HepG2 (cell line): ENCODE results near the gene PSIP1. TPM values are rescaled to one million over a fixed set of nuclear protein-coding genes. Genes with fewer than 3 reads are reported as not detected.
A peak's percentile ranks its signal among the peaks of the same experiment; 100 is the strongest.

ENCODE experiments used
- BRD4 ChIP-seq: sonication (generic); formaldehyde crosslinking; IDR thresholded peaks from 2 replicates; pipeline ENCODE4 v1.4.0; 2020; ENCODE audit warnings: missing genetic modification reagents
- CBX2 ChIP-seq, 2 experiments: fragments of 200-600 bp in 1 of 2; sonication (generic); formaldehyde crosslinking in 1 of 2; IDR thresholded peaks; 2 replicates each; pipeline versions ENCODE4 v1.7.0 to v1.8.1; 2018 to 2022; ENCODE audit warnings: low read depth in 2 of 2, low read length in 1 of 2, mild to moderate bottlenecking in 1 of 2, missing genetic modification reagents in 1 of 2
- CREBL2 ChIP-seq: sonication (generic); formaldehyde crosslinking; IDR thresholded peaks from 2 replicates; pipeline ENCODE4 v1.8.1; 2023; ENCODE audit warnings: missing genetic modification reagents, mild to moderate bottlenecking, borderline replicate concordance
- HNF1B ChIP-seq: sonication (generic); formaldehyde crosslinking; IDR thresholded peaks from 2 replicates; pipeline ENCODE4 v1.5.1; 2020; ENCODE audit warnings: mild to moderate bottlenecking, moderate library complexity, missing genetic modification reagents
- HOXD1 ChIP-seq: sonication (generic); formaldehyde crosslinking; IDR thresholded peaks from 2 replicates; pipeline ENCODE4 v1.5.0; 2020; ENCODE audit warnings: missing genetic modification reagents
- JUND ChIP-seq: sonication (generic); formaldehyde crosslinking; IDR thresholded peaks from 2 replicates; pipeline ENCODE4 v1.8.0; 2022; ENCODE audit warnings: mild to moderate bottlenecking, missing genetic modification reagents
- KAT8 ChIP-seq: IDR thresholded peaks from 2 replicates; pipeline ENCODE4 v1.6.1; 2016; ENCODE audit warnings: missing genetic modification reagents, missing compliant biosample characterization
- MAFF ChIP-seq: IDR thresholded peaks from 2 replicates; pipeline ENCODE4 v1.6.1; 2011; ENCODE audit warnings: low read depth, low read length, improper control_type of control experiment
- MBD4 ChIP-seq: IDR thresholded peaks from 2 replicates; pipeline ENCODE4 v1.6.1; 2012; ENCODE audit warnings: low read length, inconsistent platforms, borderline replicate concordance
- MIXL1 ChIP-seq: IDR thresholded peaks from 2 replicates; pipeline ENCODE4 v1.6.1; 2016
- NFAT5 ChIP-seq: sonication (generic); formaldehyde crosslinking; IDR thresholded peaks from 2 replicates; pipeline ENCODE4 v1.4.0; 2020; ENCODE audit warnings: missing genetic modification reagents
- PHB2 ChIP-seq: fragments of 450-650 bp; IDR thresholded peaks from 2 replicates; pipeline ENCODE4 v1.6.1; 2018; ENCODE audit not compliant: partially characterized antibody
- TRAFD1 ChIP-seq: sonication (generic); formaldehyde crosslinking; IDR thresholded peaks from 2 replicates; pipeline ENCODE4 v1.5.1; 2020; ENCODE audit warnings: missing genetic modification reagents, mild to moderate bottlenecking, borderline replicate concordance
- ZFP82 ChIP-seq: sonication (generic); formaldehyde crosslinking; IDR thresholded peaks from 2 replicates; pipeline ENCODE4 v1.5.1; 2020; ENCODE audit warnings: mild to moderate bottlenecking, missing genetic modification reagents, borderline replicate concordance
- ZNF121 ChIP-seq: sonication (generic); formaldehyde crosslinking; IDR thresholded peaks from 2 replicates; pipeline ENCODE4 v1.5.0; 2020; ENCODE audit warnings: mild to moderate bottlenecking, missing genetic modification reagents
- ZNF251 ChIP-seq: sonication (generic); formaldehyde crosslinking; IDR thresholded peaks from 2 replicates; pipeline ENCODE4 v1.9.0; 2021; ENCODE audit warnings: mild to moderate bottlenecking, missing genetic modification reagents
- ZNF660 ChIP-seq: sonication (generic); formaldehyde crosslinking; IDR thresholded peaks from 2 replicates; pipeline ENCODE4 v1.5.1; 2020; ENCODE audit warnings: mild to moderate bottlenecking, low read depth, missing genetic modification reagents, borderline replicate concordance
- ZNF704 ChIP-seq: sonication (generic); formaldehyde crosslinking; IDR thresholded peaks from 2 replicates; pipeline ENCODE4 v1.8.1; 2023; ENCODE audit warnings: mild to moderate bottlenecking, inconsistent platforms, moderate library complexity, missing genetic modification reagents, borderline replicate concordance
- polyA plus RNA-seq, 8 experiments: library from polyadenylated mRNA; depleted of rRNA in 3 of 8; stranded (reverse) in 7 of 8; unstranded in 1 of 8; fragments of >200 nt; fragmentation: Illumina TruSeq in 4 of 8; extraction: Trizol in 4 of 8; gene quantifications; 2 replicates each; pipeline versions ENCODE4 v1.2.1 to v1.2.3, GENCODE V29; 2011 to 2016; ENCODE audit warnings: low read depth in 4 of 8, missing spikeins in 1 of 8, mixed read lengths in 1 of 8; ENCODE audit not compliant: insufficient read depth in 1 of 8
- total RNA-seq, 5 experiments: library from RNA; depleted of rRNA; stranded (reverse); fragments of >200 nt; fragmentation: Illumina TruSeq; extraction: Trizol; gene quantifications; 2 replicates each; pipeline ENCODE4 v1.2.3, GENCODE V29; 2016; ENCODE audit warnings: low read depth in 1 of 5

Gene PSIP1
- total and polyA plus RNA-seq, 2 of the 13 experiments (the other 11 are each of a cell fraction or from before 2014, with no cell fraction given) = 12.6 to 46.4 TPM

- TF ChIP-seq TRAFD1 (peak; percentile 56; the same call in 1 of the 2 replicates), MIXL1 (CRISPR knock-in tag) (peak; percentile 59; the same call in 1 of the 2 replicates), ZNF704 (CRISPR knock-in tag) (0 out of 2 replicates have a peak, but pooled peaks have one; percentile 38), HNF1B (CRISPR knock-in tag) (peak; percentile 70; the same call in 1 of the 2 replicates), ZFP82 (0 out of 2 replicates have a peak, but pooled peaks have one; percentile 62), ZNF121 (no peak), PHB2 (no peak), NFAT5 (CRISPR knock-in tag) (peak; percentile 72; the same call in 1 of the 2 replicates), BRD4 (CRISPR knock-in tag) (peak; percentile 71), MBD4 (no peak), CREBL2 (CRISPR knock-in tag) (peak; percentile 53; the same call in 1 of the 2 replicates), CBX2 (IDR thresholded peaks at IDR 0.05; ENCODE audit: low read depth, low read length) (no peak), CBX2 (CRISPR knock-in tag; IDR thresholded peaks at IDR 0.05; ENCODE audit: low read depth) (no peak), HOXD1 (CRISPR knock-in tag) (peak; percentile 64; the same call in 1 of the 2 replicates), KAT8 (CRISPR knock-in tag) (peak; percentile 91), MAFF (no peak), ZNF660 (no peak), ZNF251 (no peak), JUND (CRISPR knock-in tag) (no peak)
Measured at GRCh38 chr9:15422372-15423230, 88.2 kb downstream of the PSIP1 start, which contains the start of gene SNAPC3 (continued).
